Heart right ventricle (tissue), 16 donors: ENCODE measurements around the gene SREBF2. TPM values are rescaled to one million over a fixed set of nuclear protein-coding genes. Genes with fewer than 3 reads are reported as not detected.
A peak's percentile ranks its signal among the peaks of the same experiment; 100 is the strongest.

Experiments
- ATAC-seq, 8 donors: fragments of 200-7000 bp; cut with Tn5 transposase; one replicate each; pipeline ENCODE4 v1.9.1; 2020; ENCODE audit warnings: mild to moderate bottlenecking in 8 of 8, moderate library complexity in 8 of 8, moderate number of reproducible peaks in 1 of 8
- DNase-seq, 2 donors: peaks; one replicate each; pipeline ENCODE4 v3.0.0-alpha.2; 2020
- H3K27ac ChIP-seq, 10 donors: fragments of 200-600 bp; sonication (generic) in 2 of 10; one replicate each; pipeline versions ENCODE4 v1.5.0 to v1.8.0; 2020 to 2022; ENCODE audit warnings: mild to moderate bottlenecking in 3 of 10
- H3K27me3 ChIP-seq, 7 donors: fragments of 200-600 bp; one replicate each; pipeline ENCODE4 v1.8.0; 2021 to 2022; ENCODE audit warnings: mild to moderate bottlenecking in 2 of 7
- H3K36me3 ChIP-seq, 9 donors: fragments of 200-600 bp; sonication (generic) in 1 of 9; one replicate each; pipeline versions ENCODE4 v1.5.0 to v1.8.0; 2020 to 2022; ENCODE audit warnings: mild to moderate bottlenecking in 2 of 9
- H3K4me1 ChIP-seq, 9 donors: fragments of 200-600 bp; sonication (generic) in 1 of 9; one replicate each; pipeline versions ENCODE4 v1.5.0 to v1.8.0; 2020 to 2022; ENCODE audit warnings: mild to moderate bottlenecking in 4 of 9
- H3K4me3 ChIP-seq, 10 donors: fragments of 200-600 bp; sonication (generic) in 2 of 10; one replicate each; pipeline versions ENCODE4 v1.5.0 to v1.8.0; 2020 to 2022; ENCODE audit warnings: mild to moderate bottlenecking in 7 of 10, moderate library complexity in 2 of 10
- H3K9me3 ChIP-seq, 11 donors: fragments of 200-600 bp in 10 of 11; sonication (generic) in 2 of 11; one replicate each; pipeline versions ENCODE4 v1.5.0 to v1.8.0; 2013 to 2022; ENCODE audit warnings: mild to moderate bottlenecking in 2 of 11, control low read depth in 1 of 11, moderate library complexity in 1 of 11
- CTCF ChIP-seq, 9 donors: fragments of 200-600 bp; sonication (generic) in 2 of 9; IDR thresholded peaks; one replicate each; pipeline versions ENCODE4 v1.5.0 to v1.8.0; 2021 to 2022; ENCODE audit warnings: antibody characterized with exemption in 9 of 9, mild to moderate bottlenecking in 5 of 9, moderate library complexity in 1 of 9
- WGBS, 2 donors: extraction: QIAGEN DNeasy Blood & Tissue Kit; methylation state at CpG; one replicate each; pipeline ENCODE4 v1.1.7; 2013; ENCODE audit warnings: inconsistent platforms in 1 of 2; 5-methylcytosine and 5-hydroxymethylcytosine counted together
- intact Hi-C, 10 donors: fragments of 100-400 bp; cut with DNase I; formaldehyde crosslinking; loops; one replicate each; pipeline versions ENCODE4 v1.11.1 to v1.14.2; 2022
- polyA plus RNA-seq, 2 donors: library from polyadenylated mRNA; stranded (reverse); fragments of 200-250 nt; gene quantifications; one replicate each; pipeline ENCODE4 v1.2.3, GENCODE V29; 2013
- total RNA-seq, 10 donors: library from RNA; stranded (reverse); fragmentation: NEBNext Ultra II Directional in 3 of 10; extraction: Animal tissue kit (Norgen Biotek cat#: 25700) in 3 of 10; gene quantifications; one replicate each; pipeline versions ENCODE4 v1.2.1 to v1.2.4, GENCODE V29; 2021 to 2023
- donor health status: Arrhythmogenic right ventricular cardiomyopathy.
- donor health status: ischemic (EF 13 %, LVEDD 7.1; RV severe dilation, severe dysfunction).
- donor health status: healthy with polysubstance abuse.
- donor health status: DM: no; HTN: yes; CAD: no.
- donor health status: DM: no; HTN: no; CAD: no.
- donor health status: ischemic (EF 25% LVEDD 6.9; RV normal size, moderate dysfunction).
- donor health status: ischemic (EF 25% LVEDD 5.7; RV mildly dilated, moderate dysfunction).
- donor health status: healthy.
- donor health status: DM: yes; HTN: yes; CAD: no.
- donor health status: Ischemic cardiomyopathy.
- donor health status: ischemic (EF 35%, LVEDD 5.7; RV mildly dilated, moderate dysfunction).
- donor health status: nonischemic (EF 11% LVEDD 7.7; RV severe dilation, severe dysfunction).
- donor health status: DM: yes; HTN: yes; CAD: no.
- donor health status: PGD.
- donor health status: ischemic (EF 29% LVEDD 5.4; RV normal size, mild dysfunction).
- donor health status: nonischemic (EF 23%, LVEDD 6.1; RV moderate dilation, normal function).

SREBF2 gene
- total and polyA plus RNA-seq, 12 donors: 37.5 to 94.3 (median 71.3) TPM

GRCh38 chr22:41940832-41941765 lies 108.2 kb downstream of the SREBF2 start:
- Histone ChIP-seq H3K27ac (peak overlapping the region in 2 of 10 donors; percentile 5 to 85), H3K4me3 (no peak overlapping the region), H3K36me3 (peaks cover 0 to 12% (median 0%) of the 10 kb centered on the region in 9 donors), H3K27me3 (no peaks in the 10 kb centered on the region), H3K9me3 (no peaks in the 10 kb centered on the region), H3K4me1 (peaks cover 0 to 34% (median 10%) of the 10 kb centered on the region in 9 donors)
- DNase-seq: peak; percentile 82 to 84
- intact Hi-C loops: loop anchor here (1.0 to 5.0 kb wide), 13 partner anchors 116 to 275 kb away; partner anchors contain the start of gene MEI1 (in 2 of the 10)
- WGBS, 2 donors: 48 to 55% methylated on average over 13 of the region's 13 CpGs
- TF ChIP-seq CTCF (IDR thresholded peaks at IDR 0.05): peak; percentile 80 to 98 (median 92)
- ATAC-seq: peak; percentile 85 to 94 (median 88)

GRCh38 chr22:41943661-41944209 lies 110.8 kb downstream of the SREBF2 start:
- no peaks in the 10 kb centered on the region for H3K9me3 ChIP-seq
- 58 to 63% methylated on average over 9 of the region's 9 CpGs for WGBS, 2 donors
- intact Hi-C loops: loop anchor here in 7 of 10 donors (2.0 to 5.0 kb wide), 5 partner anchors 119 to 246 kb away; partner anchors contain the start of gene MEI1 (in 2 of the 7)
- no peak for ATAC-seq
- no peak overlapping the region for H3K4me3 ChIP-seq
- peaks cover 0 to 46% (median 14%) of the 10 kb centered on the region in 9 donors for H3K4me1 ChIP-seq
- no peak for TF ChIP-seq CTCF (IDR thresholded peaks at IDR 0.05)
- H3K27me3 ChIP-seq: no peaks in the 10 kb centered on the region
- DNase-seq: no peak
- no peak overlapping the region for H3K27ac ChIP-seq
- H3K36me3 ChIP-seq: peaks cover 0 to 8% (median 0%) of the 10 kb centered on the region in 9 donors

- Histone ChIP-seq H3K36me3 (no peaks in the 10 kb centered on the region), H3K27me3 (peaks cover 0 to 8% (median 0%) of the 10 kb centered on the region in 7 donors), H3K4me3 (peak within 1 kb of the TSS; percentile 39 to 87 (median 65)), H3K4me1 (peaks cover 0 to 24% (median 13%) of the 10 kb centered on the region in 9 donors), H3K27ac (peak within 1 kb of the TSS in 4 of 10 donors; percentile 7 to 71 (median 34)), H3K9me3 (no peaks in the 10 kb centered on the region)
- DNase-seq: peak; percentile 89 to 93
- WGBS, 2 donors: 1 to 2% methylated on average over 54 to 56 of the region's 56 CpGs
- peak; percentile 96 to 99 (median 98) for ATAC-seq
- peak in 1 of 9 donors; percentile 3 for TF ChIP-seq CTCF (IDR thresholded peaks at IDR 0.05)
- intact Hi-C loops: no loop called here
These were observed 113.9 kb downstream of the SREBF2 start, which contains the start of gene CENPM for GRCh38 chr22:41946629-41947423. Gene CENPM, minus strand, starts transcription at chr22:41947152. Its CDS starts 76 bp downstream, at chr22:41947076.
